AG04450 (cell line): Measurements from ENCODE around the gene POU2F1. TPM values are rescaled to one million over a fixed set of nuclear protein-coding genes. Genes with fewer than 3 reads are reported as not detected.

Source experiments
- CTCF ChIA-PET: fragments of 300-600, 350-600 bp; formaldehyde crosslinking; extraction: SDS; loops from one replicate; lab custom pipeline; 2022; ENCODE audit warnings: antibody characterized with exemption, inconsistent platforms; lab: Charles Lee
- POLR2A ChIA-PET: fragments of 350-600 bp; formaldehyde crosslinking; extraction: SDS; loops from one replicate; lab custom pipeline; 2021; ENCODE audit warnings: antibody characterized with exemption, inconsistent platforms; lab: Yijun Ruan, JAX
- DNase-seq: peaks from one replicate; pipeline ENCODE4 v3.0.0-alpha.2; 2011; ENCODE audit warnings: low read depth, low spot score
- H3K27ac ChIP-seq: one replicate; pipeline ENCODE4 v1.5.1; 2012; ENCODE audit warnings: low read depth, low read length, control low read depth
- H3K27me3 ChIP-seq: one replicate; pipeline ENCODE4 v1.6.0; 2012; ENCODE audit warnings: low read length; ENCODE audit not compliant: control insufficient read depth, insufficient read depth
- H3K4me3 ChIP-seq: 2 replicates; pipeline ENCODE4 v1.5.1; 2011; ENCODE audit warnings: mild to moderate bottlenecking, low read depth, low read length, control low read depth
- H3K9me3 ChIP-seq: 2 replicates; pipeline ENCODE4 v1.5.1; 2012; ENCODE audit warnings: low read length; ENCODE audit not compliant: control insufficient read depth, insufficient read depth
- polyA plus RNA-seq: library from polyadenylated mRNA; depleted of rRNA; stranded (reverse); fragments of >200 nt; gene quantifications from 2 replicates; pipeline ENCODE4 v1.2.3, GENCODE V29; 2011
- TF ChIP-seq, protein P1 (sequence below): IDR thresholded peaks from 2 replicates; pipeline ENCODE4 v1.5.1; 2011; ENCODE audit warnings: low read depth, low read length, control low read depth, inconsistent platforms

Gene POU2F1
- polyA plus RNA-seq, 1 experiment, result 2.7 TPM

DNA sequence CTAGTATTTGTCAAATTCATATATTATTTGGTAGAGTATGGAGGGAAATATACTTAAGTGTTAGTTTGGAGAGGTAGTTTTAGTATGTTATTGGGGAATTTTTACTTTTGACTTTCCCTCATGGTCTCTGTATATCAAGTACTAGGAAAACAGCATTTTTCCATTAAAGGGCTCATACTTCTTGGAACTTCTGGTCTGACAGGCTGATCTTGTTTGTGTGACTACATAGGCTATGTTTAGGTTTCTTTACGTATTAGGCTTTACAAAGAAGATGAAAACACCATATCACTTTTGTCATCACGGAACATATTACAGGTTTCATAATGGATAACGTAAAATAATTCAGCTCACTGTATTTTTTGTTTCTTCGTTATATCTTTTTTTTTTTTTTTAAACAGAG is 30.8 kb downstream of the POU2F1 start:
- Histone ChIP-seq H3K27me3 (no peaks in the 10 kb centered on the region), H3K4me3 (no peak overlapping the region), H3K27ac (no peak overlapping the region), H3K9me3 (no peaks in the 10 kb centered on the region)
- no peak for DNase-seq
- TF ChIP-seq, protein P1, sequence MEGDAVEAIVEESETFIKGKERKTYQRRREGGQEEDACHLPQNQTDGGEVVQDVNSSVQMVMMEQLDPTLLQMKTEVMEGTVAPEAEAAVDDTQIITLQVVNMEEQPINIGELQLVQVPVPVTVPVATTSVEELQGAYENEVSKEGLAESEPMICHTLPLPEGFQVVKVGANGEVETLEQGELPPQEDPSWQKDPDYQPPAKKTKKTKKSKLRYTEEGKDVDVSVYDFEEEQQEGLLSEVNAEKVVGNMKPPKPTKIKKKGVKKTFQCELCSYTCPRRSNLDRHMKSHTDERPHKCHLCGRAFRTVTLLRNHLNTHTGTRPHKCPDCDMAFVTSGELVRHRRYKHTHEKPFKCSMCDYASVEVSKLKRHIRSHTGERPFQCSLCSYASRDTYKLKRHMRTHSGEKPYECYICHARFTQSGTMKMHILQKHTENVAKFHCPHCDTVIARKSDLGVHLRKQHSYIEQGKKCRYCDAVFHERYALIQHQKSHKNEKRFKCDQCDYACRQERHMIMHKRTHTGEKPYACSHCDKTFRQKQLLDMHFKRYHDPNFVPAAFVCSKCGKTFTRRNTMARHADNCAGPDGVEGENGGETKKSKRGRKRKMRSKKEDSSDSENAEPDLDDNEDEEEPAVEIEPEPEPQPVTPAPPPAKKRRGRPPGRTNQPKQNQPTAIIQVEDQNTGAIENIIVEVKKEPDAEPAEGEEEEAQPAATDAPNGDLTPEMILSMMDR, result no peak
- ChIA-PET CTCF (interaction anchor here (1.1 kb wide), 1 partner anchor 31 kb away, joined by 9 read pairs; the partner anchor contains the start of gene POU2F1), POLR2A (no interaction called here)

DNA sequence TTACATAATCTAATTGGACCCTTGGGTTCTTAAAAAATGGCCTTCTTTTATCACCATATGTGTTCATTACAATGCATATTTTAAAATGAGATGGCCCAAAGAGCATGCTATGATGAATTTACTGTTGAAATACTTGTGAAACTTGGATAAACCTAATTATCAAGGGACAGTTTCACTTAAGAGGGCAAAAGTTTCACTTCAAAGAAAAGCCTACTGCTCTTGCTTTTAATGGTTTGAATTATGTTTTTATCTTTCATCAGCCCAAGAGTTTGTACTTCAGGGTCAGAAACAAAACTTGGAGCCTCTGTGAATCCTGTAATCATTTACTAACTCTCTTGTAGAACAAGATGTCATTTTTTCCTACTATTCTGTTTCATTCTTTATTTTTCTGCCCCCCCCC is 32.3 kb downstream of the POU2F1 start:
- Histone ChIP-seq H3K9me3 (no peaks in the 10 kb centered on the region), H3K27me3 (no peaks in the 10 kb centered on the region), H3K27ac (no peak overlapping the region), H3K4me3 (no peak overlapping the region)
- ChIA-PET POLR2A (no interaction called here), CTCF (interaction anchor here (1.0 kb wide), 1 partner anchor 33 kb away, joined by 3 read pairs; no protein-coding TSS in a partner anchor)
- DNase-seq, result no peak
- TF ChIP-seq, protein P1, result no peak

DNA sequence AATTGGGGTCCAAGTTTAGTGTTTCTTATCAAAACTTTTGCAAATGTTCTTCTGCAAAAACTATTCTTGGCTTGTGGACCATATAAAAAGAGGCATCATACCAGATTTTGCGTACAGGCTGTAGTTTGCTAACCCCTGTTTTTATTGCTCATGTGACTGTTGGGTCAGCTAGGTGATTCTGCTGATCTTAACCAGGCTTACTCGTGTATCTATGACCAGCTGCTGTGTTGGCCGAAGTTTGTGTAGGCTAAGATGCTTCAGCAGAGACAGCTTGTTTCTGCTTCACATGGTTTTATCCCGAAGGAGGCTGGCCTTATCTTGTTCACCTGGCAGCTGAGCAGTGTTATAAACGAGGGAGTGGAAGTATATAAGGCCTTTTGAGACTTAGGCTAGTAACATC is 38.2 kb downstream of the POU2F1 start:
- H3K27ac ChIP-seq, result no peak overlapping the region
- POLR2A ChIA-PET, result no interaction called here
- CTCF ChIA-PET, result interaction anchor here (0.7 to 2.7 kb wide), 4 partner anchors 9 to 142 kb away, joined by 3 to 18 read pairs (median 5); no protein-coding TSS in a partner anchor

DNA sequence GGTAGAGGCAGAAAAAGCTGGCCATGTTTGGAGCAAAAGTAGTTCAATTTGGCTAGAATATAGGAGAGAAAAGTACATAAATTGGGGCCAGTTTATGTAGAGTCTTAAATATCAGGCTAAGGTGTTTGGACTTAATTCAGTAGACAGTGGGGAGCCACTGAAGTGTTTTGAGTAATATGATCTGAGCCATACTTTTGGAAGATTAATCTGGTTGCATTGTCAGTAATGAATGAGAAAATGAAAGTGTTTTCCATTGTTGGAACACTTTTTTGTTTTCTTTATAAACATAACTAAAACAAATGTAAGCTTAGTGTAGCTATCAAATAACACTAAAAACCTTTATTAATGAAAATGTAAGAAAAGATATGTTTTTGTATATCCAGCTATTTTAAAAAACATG is 42.1 kb downstream of the POU2F1 start:
- H3K9me3 ChIP-seq, result no peaks in the 10 kb centered on the region
- ChIA-PET CTCF (interaction anchor here (1.2 to 4.1 kb wide), 5 partner anchors 30 to 277 kb away, joined by 3 to 45 read pairs (median 5); partner anchors contain the start of gene POU2F1), POLR2A (no interaction called here)
- H3K4me3 ChIP-seq, result no peak overlapping the region
- H3K27ac ChIP-seq, result no peak overlapping the region
- no peak for DNase-seq
- no peaks in the 10 kb centered on the region for H3K27me3 ChIP-seq
- TF ChIP-seq, protein P1, result no peak

More for the DNA sequence above, 38.2 kb downstream of the POU2F1 start:
- Histone ChIP-seq H3K4me3 (no peak overlapping the region), H3K9me3 (no peaks in the 10 kb centered on the region), H3K27me3 (no peaks in the 10 kb centered on the region)
- TF ChIP-seq, protein P1, result no peak
- no peak for DNase-seq

DNA sequence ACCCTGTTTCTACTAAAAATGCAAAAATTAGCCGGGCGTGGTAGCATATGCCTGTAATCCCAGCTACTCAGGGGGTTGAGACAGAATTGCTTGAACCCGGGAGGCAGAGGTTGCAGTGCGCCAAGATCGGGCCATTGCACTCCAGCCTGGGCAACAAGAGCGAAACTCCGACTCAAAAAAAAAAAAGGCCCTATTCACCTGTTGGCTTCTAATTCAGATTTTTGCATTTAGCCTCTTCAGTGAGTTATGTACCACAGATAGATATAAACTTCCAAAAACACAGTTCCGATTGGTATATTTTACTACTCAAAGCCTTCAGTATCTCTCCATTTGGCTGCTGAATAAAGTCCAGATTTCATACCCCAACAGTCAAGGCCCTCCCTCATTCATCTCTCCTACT is 42.7 kb downstream of the POU2F1 start:
- TF ChIP-seq, protein P1, result no peak
- Histone ChIP-seq H3K4me3 (no peak overlapping the region), H3K9me3 (no peaks in the 10 kb centered on the region), H3K27ac (no peak overlapping the region), H3K27me3 (no peaks in the 10 kb centered on the region)
- DNase-seq, result no peak
- ChIA-PET POLR2A (no interaction called here), CTCF (interaction anchor here (1.5 to 7.3 kb wide), 5 partner anchors 31 to 277 kb away, joined by 4 to 68 read pairs (median 11); partner anchors contain the start of gene POU2F1)
